Tongue (tissue), 2 donors: ENCODE measurements around the gene LHPP. TPM values are rescaled to one million over a fixed set of nuclear protein-coding genes. Genes with fewer than 3 reads are reported as not detected.
"Not testable (repeated sequence)": the region's sequence is repeated elsewhere in the genome, so short reads cannot be mapped to it uniquely, and the experiment has no call there.

Source experiments
- DNase-seq: peaks from one replicate; pipeline ENCODE4 v3.0.0-alpha.2; 2015
- total RNA-seq: library from RNA; depleted of rRNA; stranded (reverse); fragments of >200 nt; gene quantifications from one replicate; pipeline ENCODE4 v1.2.3, GENCODE V29; 2014

Gene LHPP
- total RNA-seq, 1 donor from 2014 or later, result 12.1 TPM

DNA sequence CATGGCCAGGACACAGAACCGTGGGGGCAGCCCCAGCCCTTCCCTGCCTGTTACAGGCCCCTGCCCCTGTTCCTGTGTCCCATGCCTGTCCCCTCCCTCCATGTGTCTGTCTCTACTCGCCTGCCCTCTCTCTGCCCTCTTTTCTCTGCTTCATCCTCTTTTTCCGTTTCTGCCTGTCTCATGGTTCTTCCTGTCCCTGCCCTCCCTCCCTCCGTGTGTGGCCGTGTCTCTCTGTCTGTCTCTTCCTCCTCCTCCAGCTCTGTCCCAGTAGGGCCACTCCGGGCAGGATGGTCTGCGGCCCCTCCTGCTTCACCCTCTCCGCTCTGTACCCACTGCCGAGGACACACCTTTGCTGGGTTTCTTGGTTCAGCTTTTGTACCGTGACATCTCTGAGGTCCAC lies 145.2 kb downstream of the LHPP start:
- DNase-seq, result no peak

DNA sequence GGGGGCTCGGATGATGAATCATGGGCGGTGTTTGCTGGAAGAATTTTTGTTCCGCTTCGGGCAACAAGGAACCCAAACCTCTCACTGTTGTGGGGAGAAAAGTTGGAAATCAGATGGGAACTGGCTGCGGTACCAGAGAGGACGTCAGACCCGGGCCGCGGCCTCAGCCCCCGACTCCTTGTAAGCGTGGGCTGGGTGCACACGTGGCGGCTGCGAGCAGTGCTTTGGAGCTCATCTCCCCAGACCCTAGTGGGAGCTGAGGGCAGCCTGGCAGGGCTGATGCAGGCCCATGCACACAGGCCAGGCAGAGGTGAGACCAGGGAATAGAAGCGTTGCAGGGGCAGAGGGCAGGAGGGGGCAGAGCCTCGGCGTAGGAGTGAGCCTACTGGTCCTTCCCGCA lies 146.1 kb downstream of the LHPP start:
- no peak for DNase-seq

DNA sequence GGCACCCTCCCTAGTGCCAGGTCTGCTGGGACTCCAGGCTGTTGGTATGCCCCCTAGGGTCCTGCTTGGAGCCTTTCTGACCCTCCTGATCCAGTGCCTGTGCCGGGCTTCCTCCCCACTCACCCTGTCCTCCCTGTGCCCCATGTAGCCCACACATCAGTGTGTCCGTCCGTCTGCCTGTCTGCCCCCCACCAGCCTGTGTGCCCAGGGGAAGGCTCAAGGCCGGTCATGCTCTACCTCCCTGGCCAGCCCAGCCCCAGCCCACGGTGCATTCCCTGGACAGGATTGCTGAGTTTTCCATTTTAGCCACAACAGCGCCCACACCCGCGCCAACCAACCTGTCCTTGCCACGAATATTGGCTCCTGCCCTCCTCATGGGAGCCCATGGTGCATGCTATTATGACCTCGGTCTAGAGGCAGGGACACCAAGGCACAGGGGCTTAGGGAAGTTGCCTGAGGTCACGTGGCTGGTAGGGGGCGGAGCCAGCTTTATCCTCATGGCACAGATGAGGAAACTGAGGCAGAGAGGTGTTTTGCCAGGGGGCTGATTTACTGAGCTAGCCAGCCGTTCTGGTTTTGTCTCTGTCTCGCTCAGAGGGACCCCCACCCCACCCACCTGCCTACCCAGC lies 146.6 kb downstream of the LHPP start:
- DNase-seq, result no peak

DNA sequence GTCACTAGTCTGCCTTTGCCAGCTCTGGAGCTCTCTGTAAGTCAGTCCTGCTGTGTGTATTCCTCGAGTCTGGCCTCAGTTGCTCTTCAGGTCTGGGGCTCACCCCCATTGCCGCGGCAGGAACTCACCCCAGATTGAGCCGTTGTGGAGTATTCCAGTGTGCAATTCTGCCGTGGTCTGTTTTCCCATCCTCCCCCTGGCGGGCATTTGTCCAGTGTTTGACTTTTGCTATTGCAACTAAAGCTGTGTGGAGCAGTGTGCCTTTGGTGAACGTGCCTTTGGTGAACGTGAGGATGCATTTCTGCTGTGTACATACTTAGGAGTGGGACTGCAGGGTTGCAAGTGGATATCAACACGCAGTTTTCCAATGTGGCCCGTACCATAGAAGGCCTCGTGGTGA lies 148.1 kb downstream of the LHPP start:
- DNase-seq, result no peak

DNA sequence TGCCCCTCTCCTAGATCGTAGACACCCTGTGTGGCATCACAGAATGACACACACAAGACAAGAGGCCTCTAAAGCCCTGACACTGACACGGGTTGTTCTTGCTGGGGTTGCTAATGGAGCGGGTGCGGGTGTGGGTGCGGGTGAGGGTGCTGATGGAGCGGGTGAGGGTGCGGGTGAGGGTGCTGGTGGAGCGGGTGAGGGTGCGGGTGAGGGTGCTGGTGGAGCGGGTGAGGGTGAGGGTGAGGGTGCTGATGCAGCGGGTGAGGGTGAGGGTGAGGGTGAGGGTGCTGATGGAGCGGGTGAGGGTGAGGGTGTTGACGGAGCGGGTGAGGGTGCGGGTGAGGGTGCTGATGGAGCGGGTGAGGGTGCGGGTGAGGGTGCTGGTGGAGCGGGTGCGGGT lies 148.6 kb downstream of the LHPP start:
- DNase-seq, result not testable (repeated sequence)

DNA sequence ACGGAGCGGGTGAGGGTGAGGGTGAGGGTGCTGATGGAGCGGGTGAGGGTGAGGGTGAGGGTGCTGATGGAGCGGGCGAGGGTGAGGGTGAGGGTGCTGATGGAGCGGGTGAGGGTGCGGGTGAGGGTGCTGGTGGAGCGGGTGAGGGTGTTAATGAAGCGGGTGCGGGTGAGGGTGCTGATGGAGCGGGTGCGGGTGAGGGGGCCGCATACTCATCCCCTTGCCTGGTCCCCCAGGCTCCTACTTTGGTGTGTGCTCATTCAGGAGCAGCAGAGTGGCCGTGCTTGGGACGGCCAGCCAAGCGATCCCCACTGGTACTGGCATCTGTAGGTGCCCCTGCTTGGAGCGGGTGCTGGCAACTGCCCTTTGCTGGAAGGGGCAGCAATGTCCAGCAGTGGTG lies 149.2 kb downstream of the LHPP start:
- not testable (repeated sequence) for DNase-seq

DNA sequence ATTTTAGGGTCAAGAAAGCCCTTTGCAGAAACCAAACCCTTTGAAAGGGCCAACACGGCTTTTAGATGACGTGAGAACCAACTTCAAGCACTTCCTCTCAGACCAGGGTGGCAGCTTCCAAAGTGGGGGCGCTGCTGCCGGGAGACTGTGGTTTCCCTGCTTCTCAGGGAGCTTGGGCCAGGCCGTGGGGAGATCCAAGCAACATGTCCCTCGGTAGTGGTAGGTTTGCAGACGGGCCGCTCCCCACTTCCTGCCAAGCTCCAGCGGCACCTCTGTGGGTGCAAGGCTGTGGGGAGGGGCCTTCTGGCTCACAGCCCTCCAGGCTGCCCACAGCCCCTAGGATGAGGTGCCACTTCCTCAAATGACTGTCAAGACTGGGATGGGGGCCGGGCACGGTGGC lies 150.1 kb downstream of the LHPP start:
- DNase-seq, result no peak

DNA sequence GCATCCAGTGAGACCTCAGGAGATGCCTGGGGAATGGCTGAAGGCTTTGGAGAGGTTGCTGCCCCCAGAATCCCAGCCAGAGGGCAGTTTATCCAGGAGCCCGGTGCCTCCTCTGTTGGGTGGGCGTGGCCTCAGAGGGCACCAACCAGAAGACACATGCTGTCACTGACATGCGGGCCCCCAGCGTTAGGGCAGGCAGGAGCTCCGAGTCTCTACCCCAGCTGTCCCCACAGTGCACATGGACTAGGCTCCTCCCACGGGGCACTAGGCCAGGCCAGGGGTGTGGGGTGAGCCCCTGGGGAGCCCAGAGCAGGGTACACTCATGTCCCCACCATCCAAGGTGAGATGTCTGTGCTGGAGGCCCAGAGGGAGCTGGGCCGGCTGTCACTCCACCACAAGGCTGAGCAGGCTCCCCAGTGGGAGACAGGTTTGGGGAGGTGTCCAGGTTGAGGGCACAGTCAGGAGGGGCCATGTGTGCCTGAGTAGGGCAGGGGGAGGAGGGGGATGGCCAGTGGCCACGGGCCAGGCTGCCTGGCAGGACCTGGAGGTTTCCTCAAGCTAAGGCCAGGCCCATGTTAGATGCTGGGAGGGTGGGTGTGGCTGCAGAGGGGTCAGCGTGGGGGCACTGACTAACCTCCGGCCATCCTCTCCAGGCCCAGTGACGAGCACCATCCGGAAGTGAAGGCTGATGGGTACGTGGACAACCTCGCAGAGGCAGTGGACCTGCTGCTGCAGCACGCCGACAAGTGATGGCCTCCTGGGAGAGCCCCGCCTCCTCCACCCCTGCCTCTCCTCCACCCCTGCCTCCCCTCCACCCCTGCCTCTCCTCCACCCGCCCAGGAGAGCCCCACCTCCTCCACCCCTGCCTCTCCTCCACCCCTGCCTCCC lies 151.2 kb downstream of the LHPP start:
- peak; percentile 77 for DNase-seq

DNA sequence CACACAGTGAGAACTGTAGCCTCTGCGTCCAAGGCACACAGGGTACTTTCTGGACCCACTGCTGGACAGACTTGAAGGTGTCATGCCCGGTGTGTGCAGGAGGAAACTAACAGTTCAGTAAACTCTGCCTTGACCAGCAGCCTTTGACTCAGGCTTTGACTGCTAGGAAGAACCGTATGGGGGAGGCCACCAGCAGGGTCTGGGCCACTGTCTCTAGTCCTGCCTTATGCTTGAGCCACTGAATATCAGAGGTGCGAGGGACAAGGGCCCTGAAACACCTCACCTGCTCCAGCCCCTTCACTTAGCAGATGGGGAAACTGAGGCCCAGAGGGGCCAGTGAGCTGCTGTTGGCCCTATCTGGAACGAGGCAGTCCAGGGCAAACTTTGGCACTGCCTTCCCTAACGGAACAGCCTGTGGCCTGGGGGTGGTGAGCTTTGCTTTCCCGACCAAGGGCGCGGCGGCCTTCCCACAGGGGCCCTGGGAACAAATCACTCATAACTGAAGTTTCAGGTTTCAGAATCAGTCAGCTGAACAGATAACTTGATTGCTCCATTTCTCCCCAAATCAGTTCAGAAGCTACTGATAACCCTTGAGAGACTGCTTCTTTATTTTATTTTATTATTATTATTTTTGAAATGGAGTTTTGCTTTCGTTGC lies 152.5 kb downstream of the LHPP start:
- no peak for DNase-seq

DNA sequence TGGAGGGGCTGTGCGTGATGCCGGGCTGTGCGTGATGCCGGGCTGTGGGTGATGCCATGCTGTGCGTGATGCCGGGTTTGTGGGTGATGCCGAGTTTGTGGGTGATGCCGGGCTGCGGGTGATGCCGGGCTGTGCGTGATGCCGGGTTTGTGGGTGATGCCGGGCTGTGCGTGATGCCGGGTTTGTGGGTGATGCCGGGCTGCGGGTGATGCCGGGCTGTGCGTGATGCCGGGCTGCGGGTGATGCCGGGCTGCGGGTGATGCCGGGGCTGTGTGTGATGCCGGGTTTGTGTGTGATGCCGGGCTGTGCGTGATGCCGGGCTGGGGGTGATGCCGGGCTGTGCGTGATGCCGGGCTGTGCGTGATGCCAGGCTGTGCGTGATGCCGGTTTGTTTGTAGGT lies 153.6 kb downstream of the LHPP start:
- no peak for DNase-seq

DNA sequence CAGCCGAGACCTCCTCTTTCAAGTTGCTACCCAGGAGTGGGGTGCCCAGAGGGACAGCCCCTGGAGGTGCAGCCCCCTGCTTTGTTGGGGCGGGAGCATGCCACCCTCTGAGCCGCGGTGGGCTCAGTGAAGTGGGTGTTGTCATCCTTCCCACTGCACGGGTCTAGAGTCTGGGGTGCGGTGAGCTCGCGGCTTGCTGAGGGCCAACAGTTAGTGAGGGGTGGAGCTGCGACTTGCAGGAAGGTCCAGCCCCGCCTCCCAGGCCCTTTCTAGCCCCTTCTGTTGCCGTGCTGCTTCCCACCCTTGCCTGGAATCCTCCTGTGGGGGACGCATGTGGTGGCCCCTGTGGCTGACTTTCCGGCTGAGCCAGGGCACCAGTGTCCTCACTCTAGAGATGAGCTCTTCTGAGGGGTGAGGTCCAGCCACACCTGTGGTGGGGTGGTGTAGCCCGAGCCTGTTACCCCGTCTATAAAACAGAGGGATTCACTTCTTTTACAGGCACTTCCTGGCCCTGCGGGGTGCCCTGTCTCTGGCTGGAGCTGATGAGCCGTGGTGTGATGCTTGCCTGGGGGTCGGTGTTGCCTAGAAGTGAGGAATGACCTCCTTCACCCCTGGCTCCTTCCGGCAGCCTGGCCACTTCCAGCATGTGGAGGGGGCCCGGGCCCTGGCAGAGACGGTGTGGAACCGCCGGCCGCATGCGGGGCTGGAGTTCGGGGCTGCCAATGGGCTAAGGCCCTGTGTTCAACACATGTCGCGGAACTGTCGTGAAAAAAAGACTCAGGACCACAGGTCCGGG lies 154.6 kb downstream of the LHPP start:
- DNase-seq, result no peak

DNA sequence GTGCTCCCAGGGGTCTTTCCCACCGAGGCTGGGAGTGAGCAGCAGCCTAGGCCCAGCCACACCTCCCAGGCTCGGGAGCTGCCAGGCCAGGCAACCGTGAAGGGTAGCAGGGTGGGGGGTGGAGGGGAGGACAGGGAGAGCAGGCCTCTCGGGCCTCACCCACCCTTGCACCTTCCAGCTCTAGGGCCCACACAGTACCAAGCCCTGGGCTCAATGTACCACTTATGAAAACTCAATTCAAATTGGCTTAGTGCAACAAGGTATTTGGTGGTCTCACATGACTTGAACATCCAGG lies 155.2 kb downstream of the LHPP start:
- no peak for DNase-seq

DNA sequence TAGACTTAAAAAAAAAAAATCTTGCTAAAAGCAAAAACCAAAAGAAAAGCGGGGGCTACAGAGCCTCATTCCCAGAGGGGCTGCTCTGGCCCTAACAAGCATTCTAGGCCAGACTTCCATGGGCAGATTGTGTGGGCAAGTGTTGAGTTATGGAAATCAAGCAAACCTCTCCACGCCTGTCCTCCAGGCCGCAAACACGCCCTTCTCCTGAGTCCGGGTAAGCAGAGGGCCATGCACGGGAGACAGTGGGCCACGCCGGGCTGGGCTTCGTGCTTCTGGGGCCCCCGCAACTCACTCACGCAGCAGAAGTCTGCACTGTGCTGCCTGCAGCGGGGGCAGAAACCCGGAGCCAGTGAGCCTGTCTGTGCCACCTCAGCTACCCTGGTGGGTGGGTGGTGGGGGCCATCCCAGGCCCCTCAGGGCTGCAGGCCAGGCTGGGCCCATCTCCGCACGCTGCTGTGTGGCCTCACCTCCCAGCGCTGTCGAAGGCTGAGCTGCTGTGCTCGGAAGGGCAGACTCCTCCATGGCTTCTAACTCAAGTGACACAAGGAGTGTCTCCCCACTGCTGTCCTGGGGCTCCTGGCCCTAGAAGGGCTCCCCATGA lies 156.9 kb downstream of the LHPP start:
- DNase-seq, result no peak

DNA sequence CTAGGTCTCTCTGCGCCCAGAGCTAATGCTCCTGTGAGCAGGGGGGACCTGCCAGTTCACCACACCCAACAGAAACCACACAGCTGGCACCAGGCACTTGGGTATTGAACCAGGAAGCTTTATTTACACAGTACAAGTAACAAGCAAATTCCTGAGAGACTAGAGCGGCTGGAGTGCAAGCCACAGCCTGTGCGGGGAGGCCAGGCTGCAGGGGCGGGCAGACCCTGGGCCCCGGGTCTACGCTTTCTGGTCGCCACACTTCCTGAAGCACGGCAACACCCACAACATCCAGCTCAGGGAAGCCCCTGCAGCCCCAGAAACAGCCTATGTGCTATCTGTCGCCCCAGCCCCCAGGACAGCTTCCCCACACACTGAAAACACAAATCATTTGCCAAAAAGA lies 157.6 kb downstream of the LHPP start:
- peak; percentile 65 for DNase-seq

DNA sequence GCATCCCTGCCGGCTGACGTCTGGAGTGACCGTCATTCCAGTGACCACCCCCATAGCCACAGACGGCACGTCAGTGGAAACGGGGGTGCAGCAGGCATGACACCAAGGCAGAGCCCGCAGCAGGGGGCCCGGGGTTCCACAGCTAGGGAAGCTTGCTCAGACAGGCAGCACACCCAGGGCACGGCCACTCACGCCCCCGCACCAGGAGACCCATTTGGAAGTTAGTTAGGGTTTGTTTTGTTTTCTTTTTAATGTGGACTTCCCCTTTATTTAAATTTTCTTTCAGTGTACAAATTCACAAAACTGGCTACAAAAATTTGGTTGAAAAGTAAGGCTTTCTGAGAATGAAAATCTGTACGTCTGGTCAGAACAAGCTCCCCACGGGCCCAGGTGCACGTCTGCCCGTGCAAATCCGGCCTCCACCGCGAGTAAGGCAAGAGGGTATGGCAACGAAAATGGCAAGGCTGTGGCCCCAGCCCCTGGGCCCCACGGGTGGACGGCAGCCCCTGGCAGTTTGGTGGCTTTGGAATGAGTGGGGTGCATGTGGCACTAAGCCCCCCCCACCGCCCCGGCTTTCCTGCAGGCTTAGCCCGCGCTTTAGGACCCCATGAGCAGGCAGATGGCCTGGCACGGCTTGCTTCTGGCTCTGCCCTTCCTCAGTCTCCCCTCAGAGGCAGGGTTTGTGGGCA lies 158.3 kb downstream of the LHPP start:
- DNase-seq, result no peak

DNA sequence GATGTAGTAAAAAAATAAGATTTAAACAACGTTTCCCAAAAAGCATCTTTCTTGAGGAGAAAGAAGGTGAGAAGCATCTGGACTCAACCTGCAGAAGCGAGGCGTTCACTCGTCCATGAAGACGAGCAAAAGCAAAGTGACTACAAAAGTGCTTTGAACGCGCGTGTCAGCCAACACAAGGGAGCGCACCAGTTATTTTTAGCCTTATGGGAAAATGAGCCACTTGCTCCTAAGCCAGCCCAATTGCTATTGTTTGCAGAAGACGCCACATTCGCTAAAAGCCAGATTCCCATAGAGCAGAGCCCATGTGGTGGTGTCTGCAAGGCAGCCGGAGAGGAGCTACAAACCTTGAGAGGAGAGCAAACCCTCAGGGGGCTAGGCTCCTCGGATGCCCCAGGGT lies 160.0 kb downstream of the LHPP start:
- DNase-seq, result peak; percentile 55

DNA sequence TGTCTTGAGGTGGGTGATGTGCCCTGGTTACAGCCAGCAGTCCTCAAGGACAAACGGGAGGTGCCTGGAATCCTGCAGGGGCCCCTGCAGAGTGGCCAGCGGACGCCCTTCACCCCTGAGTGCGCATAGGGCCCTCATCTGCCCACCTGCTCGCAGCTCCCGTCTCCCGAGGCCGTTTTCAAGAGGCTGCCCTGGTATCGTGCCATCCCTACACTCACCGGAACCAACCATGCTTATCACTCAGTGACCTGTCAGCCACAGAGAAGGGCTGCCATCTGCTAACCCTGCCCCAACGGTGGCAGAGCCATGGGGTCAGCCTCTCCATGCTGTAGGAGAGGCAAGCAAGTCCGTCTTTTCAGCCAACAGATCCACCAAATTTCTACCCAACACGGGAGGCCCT lies 160.5 kb downstream of the LHPP start:
- DNase-seq, result no peak

DNA sequence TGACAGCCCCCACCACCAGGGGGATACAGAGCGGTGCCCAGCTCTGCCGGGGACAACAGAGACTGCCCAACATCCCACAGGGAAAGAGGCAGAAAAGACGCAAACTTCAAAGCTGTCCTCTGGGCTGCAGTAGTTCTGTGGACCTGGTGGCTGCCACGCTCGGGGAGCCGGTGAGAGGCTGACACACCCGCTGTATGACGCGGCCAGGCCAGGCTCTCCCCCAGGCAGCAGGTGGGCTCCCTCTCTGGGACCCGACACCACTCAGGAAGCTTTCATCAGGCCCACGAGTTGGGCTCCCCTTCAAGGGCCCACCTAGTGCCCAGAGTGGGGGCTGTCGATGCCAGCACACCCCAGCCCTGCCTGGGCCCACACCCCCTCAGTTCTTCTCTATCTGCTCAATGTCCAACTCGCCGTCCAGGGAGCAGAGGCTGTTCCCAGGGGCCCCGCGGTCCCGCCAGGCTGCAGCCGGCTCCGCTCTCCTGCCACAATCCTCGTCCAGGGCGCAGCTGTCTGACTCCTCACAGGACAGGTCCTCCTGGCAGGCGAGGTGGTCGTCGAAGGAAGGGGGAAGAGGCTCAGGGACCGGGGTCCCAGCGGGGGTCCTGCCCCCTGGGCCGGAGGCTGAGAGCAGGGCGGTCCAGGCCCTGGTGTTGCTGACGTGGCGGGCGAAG lies 161.4 kb downstream of the LHPP start:
- no peak for DNase-seq

DNA sequence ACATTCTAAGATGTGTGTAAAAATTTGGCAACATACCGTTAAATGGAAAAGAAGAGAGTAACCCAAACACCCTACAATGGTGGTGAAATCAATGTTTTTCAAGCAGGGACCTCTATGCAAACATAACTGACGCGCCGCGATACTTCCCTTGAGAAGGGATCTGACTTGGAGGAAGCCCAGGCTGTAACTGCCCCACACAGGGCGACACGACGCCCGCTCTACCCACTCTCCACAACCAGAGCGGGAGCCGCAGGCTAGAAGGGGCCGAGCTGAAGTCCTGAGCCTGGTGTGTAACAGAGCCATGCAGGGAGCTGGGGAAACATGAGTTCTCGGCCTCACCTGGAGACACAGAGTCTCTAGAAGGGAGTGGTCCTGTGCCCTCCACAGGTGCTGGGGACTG lies 162.4 kb downstream of the LHPP start:
- no peak for DNase-seq

DNA sequence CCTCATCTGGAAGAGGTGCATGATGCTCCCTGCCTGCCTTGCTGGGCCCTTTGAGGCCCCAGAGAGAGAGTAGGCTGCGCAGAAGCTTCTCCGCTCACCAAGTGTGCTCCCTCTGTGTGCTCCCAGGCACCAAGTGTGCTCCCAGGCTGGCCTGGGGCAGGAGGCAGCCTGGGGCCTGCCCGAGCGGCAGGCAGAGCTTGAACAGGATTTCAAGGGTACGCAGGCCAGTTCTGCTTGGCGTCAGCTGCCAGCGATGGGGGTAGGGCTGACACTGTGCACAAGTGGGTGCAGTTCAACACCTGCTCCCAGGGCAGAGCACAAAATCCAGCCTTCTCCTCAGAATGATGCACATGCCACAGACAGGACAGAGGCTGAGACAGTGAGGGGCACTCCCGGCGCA lies 162.8 kb downstream of the LHPP start:
- DNase-seq, result peak; percentile 76

DNA sequence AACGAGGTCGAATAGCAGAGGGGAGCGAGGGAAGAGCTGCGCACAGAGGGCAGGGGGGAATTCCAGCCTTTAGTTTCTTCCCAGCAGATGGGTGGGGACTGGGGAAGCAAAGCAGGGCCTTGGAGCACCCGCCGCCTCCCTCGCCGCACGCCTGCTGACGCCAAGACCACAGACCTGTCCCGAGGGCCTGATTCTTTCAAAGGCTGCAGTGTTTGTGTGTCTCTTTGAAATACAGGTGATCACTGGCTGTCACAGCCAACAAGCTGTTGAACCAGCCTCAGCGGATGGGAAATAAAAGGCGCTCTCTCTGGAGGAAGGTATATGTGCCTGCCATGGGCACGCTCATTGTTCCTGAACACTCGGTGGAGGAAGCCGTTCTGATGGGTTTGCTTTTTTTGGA lies 163.3 kb downstream of the LHPP start:
- no peak for DNase-seq
